ENCODE results near the gene PRKCE.

- TF ChIP-seq, protein P1, sequence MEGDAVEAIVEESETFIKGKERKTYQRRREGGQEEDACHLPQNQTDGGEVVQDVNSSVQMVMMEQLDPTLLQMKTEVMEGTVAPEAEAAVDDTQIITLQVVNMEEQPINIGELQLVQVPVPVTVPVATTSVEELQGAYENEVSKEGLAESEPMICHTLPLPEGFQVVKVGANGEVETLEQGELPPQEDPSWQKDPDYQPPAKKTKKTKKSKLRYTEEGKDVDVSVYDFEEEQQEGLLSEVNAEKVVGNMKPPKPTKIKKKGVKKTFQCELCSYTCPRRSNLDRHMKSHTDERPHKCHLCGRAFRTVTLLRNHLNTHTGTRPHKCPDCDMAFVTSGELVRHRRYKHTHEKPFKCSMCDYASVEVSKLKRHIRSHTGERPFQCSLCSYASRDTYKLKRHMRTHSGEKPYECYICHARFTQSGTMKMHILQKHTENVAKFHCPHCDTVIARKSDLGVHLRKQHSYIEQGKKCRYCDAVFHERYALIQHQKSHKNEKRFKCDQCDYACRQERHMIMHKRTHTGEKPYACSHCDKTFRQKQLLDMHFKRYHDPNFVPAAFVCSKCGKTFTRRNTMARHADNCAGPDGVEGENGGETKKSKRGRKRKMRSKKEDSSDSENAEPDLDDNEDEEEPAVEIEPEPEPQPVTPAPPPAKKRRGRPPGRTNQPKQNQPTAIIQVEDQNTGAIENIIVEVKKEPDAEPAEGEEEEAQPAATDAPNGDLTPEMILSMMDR (IDR thresholded peaks at IDR 0.05), result no peak
- TF ChIP-seq REST (IDR thresholded peaks at IDR 0.05; ENCODE audit: insufficient read depth in 1 of 2, low read depth in 2 of 2, low read length in 1 of 2) (no peak), POLR2AphosphoS5 (IDR thresholded peaks at IDR 0.05; ENCODE audit: low read depth, low read length) (no peak), TCF7L2 (IDR thresholded peaks at IDR 0.05; ENCODE audit: low read depth, low read length) (no peak), SIN3A (IDR thresholded peaks at IDR 0.05; ENCODE audit: borderline replicate concordance, insufficient read depth, low read depth, low read length) (no peak)
Measured at GRCh38 chr2:45634223-45634622, 17.3 kb upstream of the PRKCE start.
